Activated CD8-positive, alpha-beta memory T cell treated with anti-CD3 and anti-CD28 coated beads, Interleukin-2, amount 50 U/mL, for 24 hours (primary cell): ENCODE results near the gene ITGBL1.

ENCODE experiments used
- DNase-seq: peaks from one replicate; pipeline ENCODE4 v3.0.0-alpha.2; 2020; ENCODE audit errors: extremely low read depth

Gene ITGBL1

GRCh38 chr13:101695870-101696516 lies 243.5 kb downstream of the ITGBL1 start:
- DNase-seq = no peak

DNA sequence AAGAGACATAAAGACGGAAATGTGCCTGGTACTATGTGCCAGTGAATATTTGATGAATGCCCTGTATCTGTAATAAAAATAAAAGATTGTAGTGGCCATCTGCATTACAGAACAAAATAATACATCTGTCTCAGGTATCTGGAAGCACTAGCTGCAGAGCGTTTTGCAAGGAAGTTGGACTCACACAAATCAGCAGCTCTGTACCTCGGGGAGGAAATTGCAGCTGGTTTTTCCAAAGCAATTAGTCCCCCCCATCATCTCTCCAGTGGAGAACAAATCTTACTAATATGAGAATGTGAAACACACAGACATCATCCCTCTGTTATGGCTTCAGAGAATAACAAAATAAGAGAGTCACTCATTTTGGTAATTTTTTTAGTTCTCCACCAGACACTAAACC lies 245.3 kb downstream of the ITGBL1 start:
- no peak for DNase-seq

- DNase-seq = no peak
Measured at GRCh38 chr13:101698400-101698799, 245.9 kb downstream of the ITGBL1 start.

GRCh38 chr13:101700598-101700997 lies 248.1 kb downstream of the ITGBL1 start:
- DNase-seq = no peak

- no peak for DNase-seq
Measured at GRCh38 chr13:101703081-101703480, 250.6 kb downstream of the ITGBL1 start.

- no peak for DNase-seq
Measured at GRCh38 chr13:101703838-101704237, 251.4 kb downstream of the ITGBL1 start.

DNA sequence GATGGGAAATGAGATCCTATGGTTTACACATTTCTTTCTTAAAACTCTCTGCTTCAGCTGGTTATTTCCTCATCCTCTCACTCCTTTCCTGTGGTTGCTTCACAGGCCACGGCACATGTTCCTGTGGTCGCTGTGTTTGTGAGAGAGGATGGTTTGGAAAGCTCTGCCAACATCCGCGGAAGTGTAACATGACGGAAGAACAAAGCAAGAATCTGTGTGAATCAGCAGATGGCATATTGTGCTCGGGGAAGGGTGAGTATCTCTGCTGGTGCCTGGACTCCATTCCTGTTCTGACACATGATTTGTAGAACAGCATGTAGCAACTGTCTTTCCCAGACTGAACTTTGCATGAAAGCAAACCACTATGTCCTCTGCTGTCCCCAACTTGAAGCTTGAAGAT lies 254.2 kb downstream of the ITGBL1 start:
- no peak for DNase-seq

GRCh38 chr13:101707659-101708058 lies 255.2 kb downstream of the ITGBL1 start:
- DNase-seq = no peak

DNA sequence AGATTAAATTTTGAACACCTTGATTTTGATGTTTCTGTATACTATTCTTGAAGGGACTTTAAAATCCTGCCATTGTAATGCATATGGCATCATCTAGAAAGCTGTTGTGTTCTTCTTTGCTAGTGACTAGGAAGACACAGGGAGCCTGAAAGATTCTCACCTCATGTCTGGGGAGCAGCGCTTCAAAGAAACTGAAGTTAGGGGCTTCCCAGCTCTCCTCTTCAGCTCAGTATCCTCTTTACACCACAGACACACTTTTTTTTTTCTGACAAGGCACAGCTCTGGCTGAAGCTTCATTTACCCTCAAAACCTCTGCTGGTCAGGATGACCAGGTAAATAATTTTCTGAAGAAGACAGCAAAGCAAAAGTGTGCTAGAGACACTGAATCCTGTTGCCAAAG lies 255.6 kb downstream of the ITGBL1 start:
- DNase-seq = no peak

GRCh38 chr13:101709952-101710351 lies 257.5 kb downstream of the ITGBL1 start:
- DNase-seq = no peak

DNA sequence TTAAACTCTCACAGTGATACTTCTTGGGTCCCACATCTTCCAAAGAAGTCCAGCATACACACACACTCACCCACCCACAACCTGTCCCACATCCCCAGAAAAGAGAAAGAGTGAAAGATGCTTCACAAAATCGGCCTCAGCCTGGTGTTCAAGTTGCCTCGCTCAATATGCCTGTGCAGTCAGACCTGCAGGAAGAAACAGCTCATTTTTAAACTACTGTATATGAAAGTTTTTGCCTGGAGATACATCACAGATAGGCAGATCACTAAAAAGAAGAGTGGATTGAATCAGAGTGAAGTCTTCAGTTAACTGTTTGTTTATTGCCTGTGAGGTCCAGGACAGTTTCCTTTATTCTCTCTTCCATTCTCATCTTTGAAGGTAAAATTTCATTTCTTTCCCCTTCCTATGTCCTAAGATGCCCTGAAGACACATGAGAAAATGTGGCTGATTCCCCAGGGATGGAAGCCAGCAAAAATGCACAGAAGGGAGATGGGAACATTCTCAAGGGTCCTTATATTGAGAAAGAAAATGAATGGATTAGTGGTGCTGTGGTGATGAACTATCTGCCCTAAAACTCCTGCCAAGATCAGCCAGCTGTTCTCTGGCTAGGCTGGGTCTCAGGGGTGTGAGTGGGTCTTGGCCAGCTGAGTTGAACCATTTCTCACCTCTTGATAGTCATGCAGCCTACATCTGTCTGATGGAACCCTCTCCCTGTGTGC lies 259.0 kb downstream of the ITGBL1 start:
- no peak for DNase-seq

GRCh38 chr13:101712026-101712348 lies 259.5 kb downstream of the ITGBL1 start:
- DNase-seq = no peak

- DNase-seq = no peak
Measured at GRCh38 chr13:101714195-101714594, 261.7 kb downstream of the ITGBL1 start.

GRCh38 chr13:101717353-101717752 lies 264.9 kb downstream of the ITGBL1 start:
- no peak for DNase-seq

- no peak for DNase-seq
Measured at GRCh38 chr13:101718496-101718895, 266.0 kb downstream of the ITGBL1 start.

GRCh38 chr13:101726681-101727080 lies 274.2 kb downstream of the ITGBL1 start:
- DNase-seq = no peak

DNA sequence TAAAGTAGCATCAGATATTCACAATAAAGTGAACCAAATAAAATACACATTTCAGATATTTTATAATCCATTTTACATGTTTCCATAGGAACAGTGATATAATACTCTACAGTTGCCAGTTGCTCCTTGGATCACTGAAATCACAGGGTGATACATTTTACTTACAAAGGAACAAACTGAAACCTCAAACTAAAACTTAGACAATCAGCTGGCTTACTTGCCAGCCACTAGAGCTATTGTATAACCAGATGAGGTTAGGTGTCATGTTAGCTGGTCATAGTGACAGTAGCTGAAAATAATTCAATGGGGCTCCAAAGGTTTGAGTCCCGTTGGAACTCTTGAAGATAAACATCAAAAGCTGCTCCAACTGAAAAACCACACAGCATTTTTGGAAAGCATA lies 274.6 kb downstream of the ITGBL1 start:
- no peak for DNase-seq

DNA sequence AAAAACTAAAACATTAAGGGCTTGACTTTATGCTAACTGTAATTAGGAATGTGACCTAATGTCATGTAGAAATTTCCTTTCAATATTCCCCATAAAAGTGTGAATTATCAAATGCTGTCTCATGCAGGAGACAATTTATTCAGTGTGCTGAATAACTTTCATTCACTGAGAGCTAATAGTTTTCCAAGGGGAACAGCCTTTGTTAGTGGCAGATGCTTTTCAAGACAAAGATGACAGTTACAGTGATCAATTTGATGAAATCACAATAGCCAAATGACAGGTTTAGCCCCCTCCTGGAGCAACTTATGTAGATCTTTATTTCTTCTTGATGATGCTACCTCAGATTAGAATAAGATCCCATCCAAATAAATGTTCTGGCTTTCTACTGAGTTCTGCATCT lies 275.5 kb downstream of the ITGBL1 start:
- no peak for DNase-seq

- DNase-seq = no peak
Measured at GRCh38 chr13:101728615-101729014, 276.1 kb downstream of the ITGBL1 start.

GRCh38 chr13:101730420-101731000 lies 278.0 kb downstream of the ITGBL1 start:
- no peak for DNase-seq

DNA sequence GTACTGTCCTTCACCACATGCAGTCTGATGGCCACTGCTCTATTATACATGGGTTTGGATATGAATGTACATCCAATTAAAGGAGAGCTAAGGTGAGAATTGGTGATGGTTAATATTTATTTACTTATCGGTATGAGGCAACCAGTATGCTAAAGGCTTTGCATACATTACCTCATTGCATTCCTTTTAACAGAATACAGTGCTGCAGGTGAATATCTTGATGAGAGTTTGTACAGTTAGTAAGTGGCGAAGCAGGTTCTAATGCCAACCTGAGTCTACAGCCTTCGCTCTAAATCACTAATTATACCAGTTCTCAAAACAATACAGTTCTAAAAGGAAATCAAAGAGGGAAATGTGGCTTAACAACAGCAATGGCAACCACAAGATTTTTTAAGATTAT lies 284.1 kb downstream of the ITGBL1 start:
- DNase-seq = no peak

DNA sequence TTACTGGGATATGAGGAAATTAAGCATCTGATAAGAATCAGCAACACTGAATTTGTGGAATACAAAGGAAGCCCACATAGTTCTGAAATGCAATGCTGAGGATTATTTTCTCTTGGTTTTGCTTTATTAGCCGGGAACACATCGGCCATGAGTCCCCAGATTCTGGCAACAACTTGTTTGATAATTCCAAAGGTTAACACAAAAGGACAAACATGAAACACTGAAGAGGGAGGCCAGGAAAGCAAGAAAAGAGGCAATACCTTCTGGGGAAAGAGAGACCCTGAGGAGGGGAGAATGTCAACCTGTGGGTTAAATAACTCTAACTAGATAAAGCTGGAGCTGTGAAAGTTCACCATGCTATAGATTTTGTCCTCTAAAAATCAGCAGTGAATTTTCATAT lies 285.9 kb downstream of the ITGBL1 start:
- no peak for DNase-seq

DNA sequence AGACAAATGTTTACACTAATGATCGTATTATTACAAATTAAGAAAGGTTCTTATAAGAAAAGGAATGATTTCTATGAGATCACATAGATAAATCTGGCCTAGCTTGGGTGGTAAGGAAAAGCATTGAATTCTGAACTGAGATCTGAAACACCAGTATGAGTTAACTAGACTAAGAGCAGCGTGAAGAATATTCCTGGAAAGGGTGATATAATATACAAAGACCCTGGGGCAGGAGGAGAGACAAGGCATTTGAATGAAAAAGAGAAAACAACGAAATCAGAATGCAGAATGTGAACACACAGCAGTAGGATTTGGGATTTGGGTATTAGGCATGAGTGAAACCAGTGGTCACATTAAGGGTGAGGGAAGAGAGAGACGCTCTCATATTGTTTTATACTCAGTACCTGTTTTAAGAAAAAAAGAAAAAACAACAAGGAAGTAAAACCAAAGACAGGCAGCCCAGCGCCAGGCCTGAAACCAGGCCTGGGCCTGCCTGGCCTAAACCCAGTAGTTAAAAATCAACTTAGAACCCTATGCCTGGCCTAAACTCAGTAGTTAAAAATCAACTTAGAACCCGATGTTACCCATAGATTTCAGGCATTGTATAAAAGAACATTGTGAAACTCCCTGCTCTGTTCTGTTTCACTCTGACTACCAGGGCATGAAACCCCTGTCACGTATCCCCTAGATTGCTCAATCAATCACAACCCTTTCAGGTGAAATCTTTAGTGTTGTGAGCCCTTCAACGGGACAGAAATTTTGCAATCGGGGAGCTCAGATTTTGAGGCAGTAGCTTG lies 287.1 kb downstream of the ITGBL1 start:
- DNase-seq = no peak
